ENCODE measurements around the gene SIL1. TPM values are rescaled to one million over a fixed set of nuclear protein-coding genes. Genes with fewer than 3 reads are reported as not detected.

Gene SIL1
- total and polyA plus RNA-seq, 2 of the 4 experiments (the other 2 are of a cell fraction), result 56.1 to 66.0 TPM

- Histone ChIP-seq H2AFZ (replicated peaks; ENCODE audit: low read length, poor library complexity) (no peak overlapping the region), H3K56ac (ENCODE audit: extremely low read depth, insufficient read depth, low read length) (no peak overlapping the region), H3K9ac (ENCODE audit: low read depth, low read length) (no peak overlapping the region), H3K14ac (replicated peaks; ENCODE audit: low read depth, low read length) (no peak overlapping the region), H3K23ac (ENCODE audit: low read depth, low read length) (no peak overlapping the region), H3K27me3 (ENCODE audit: control insufficient read depth, insufficient read depth, low read length) (no peaks in the 10 kb centered on the region), H4K8ac (ENCODE audit: low read depth in 2 of 2, low read length in 2 of 2) (no peak overlapping the region), H4K20me1 (ENCODE audit: insufficient read depth, low read length) (peaks cover 3% of the 10 kb centered on the region; the same call in 1 of the 2 replicates), H2AK9ac (replicated peaks; ENCODE audit: low read depth, low read length, poor library complexity) (no peak overlapping the region), H3K18ac (ENCODE audit: low read depth, low read length) (no peak overlapping the region), H3K9me3 (ENCODE audit: control insufficient read depth, insufficient read depth, low read length) (no peaks in the 10 kb centered on the region), H3K27ac (ENCODE audit: insufficient read depth, low read length) (no peak overlapping the region), H3K4ac (ENCODE audit: low read depth, low read length) (no peak overlapping the region), H2BK20ac (ENCODE audit: low read depth, low read length) (no peak overlapping the region), H2BK120ac (ENCODE audit: low read depth, low read length) (no peak overlapping the region), H3K36me3 (ENCODE audit: control insufficient read depth, insufficient read depth, low read length) (peaks cover 59% of the 10 kb centered on the region), H2BK5ac (ENCODE audit: low read depth, low read length, poor library complexity, severe bottlenecking) (no peak overlapping the region), H2AK5ac (ENCODE audit: low read depth, low read length) (no peak overlapping the region), H3K9me1 (ENCODE audit: insufficient read depth, low read length) (0 out of 2 replicates have a peak, but pooled peaks cover 8% of the 10 kb centered on the region), H3K4me2 (ENCODE audit: low read depth, low read length) (no peak overlapping the region), H3K4me1 (ENCODE audit: control insufficient read depth, insufficient read depth, low read length) (no peaks in the 10 kb centered on the region; the same call in 1 of the 2 replicates), H4K5ac (ENCODE audit: low read depth, low read length) (no peak overlapping the region), H3K79me1 (ENCODE audit: low read depth in 1 of 2, low read length in 2 of 2) (peaks cover 0 to 17% of the 10 kb centered on the region in 2 experiments; a peak in 3 of 4 replicates), H4K91ac (ENCODE audit: insufficient read depth, low read depth, low read length) (no peak overlapping the region), H2BK15ac (ENCODE audit: low read depth, low read length) (no peak overlapping the region), H3K4me3 (ENCODE audit: insufficient read depth, low read depth, low read length) (no peak overlapping the region)
- ATAC-seq (ENCODE audit: low read depth) (no peak), DNase-seq (no peak)
- dilution Hi-C loops (cut with HindIII; ENCODE audit: low sequenced_read_pairs, unreplicated experiment), result no loop called here
- intact Hi-C loops (cut with micrococcal nuclease), result no loop called here
- CTCF ChIA-PET, result no interaction called here
- POLR2A ChIA-PET (ENCODE audit: unreplicated experiment), result no interaction called here
- WGBS, 2 experiments (ENCODE audit: extremely low coverage in 2 of 2, insufficient read length in 1 of 2), result 83% methylated on average over 2 of the region's 10 CpGs; no CpG with 5 or more reads in 1 of the 2 experiments
- no TSS peak for BruUV-seq (replicated peaks)
- no peak for TF ChIP-seq MAZ (IDR thresholded peaks at IDR 0.05; ENCODE audit: borderline replicate concordance, low read depth, low read length)
- no peak for TF ChIP-seq CEBPB (IDR thresholded peaks at IDR 0.05; ENCODE audit: low read depth, low read length)
- TF ChIP-seq RFX5 (IDR thresholded peaks at IDR 0.05; ENCODE audit: low read depth, low read length), result no peak
- no peak for TF ChIP-seq RAD21 (IDR thresholded peaks at IDR 0.05; ENCODE audit: low read length)
- TF ChIP-seq MXI1 (IDR thresholded peaks at IDR 0.05; ENCODE audit: borderline replicate concordance, low read depth, low read length), result no peak
- TF ChIP-seq SMC3 (IDR thresholded peaks at IDR 0.05; ENCODE audit: low read depth, low read length), result no peak
- TF ChIP-seq, protein P1, sequence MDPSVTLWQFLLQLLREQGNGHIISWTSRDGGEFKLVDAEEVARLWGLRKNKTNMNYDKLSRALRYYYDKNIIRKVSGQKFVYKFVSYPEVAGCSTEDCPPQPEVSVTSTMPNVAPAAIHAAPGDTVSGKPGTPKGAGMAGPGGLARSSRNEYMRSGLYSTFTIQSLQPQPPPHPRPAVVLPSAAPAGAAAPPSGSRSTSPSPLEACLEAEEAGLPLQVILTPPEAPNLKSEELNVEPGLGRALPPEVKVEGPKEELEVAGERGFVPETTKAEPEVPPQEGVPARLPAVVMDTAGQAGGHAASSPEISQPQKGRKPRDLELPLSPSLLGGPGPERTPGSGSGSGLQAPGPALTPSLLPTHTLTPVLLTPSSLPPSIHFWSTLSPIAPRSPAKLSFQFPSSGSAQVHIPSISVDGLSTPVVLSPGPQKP (IDR thresholded peaks at IDR 0.05; ENCODE audit: borderline replicate concordance, low read depth, low read length), result no peak
- TF ChIP-seq BHLHE40 (IDR thresholded peaks at IDR 0.05; ENCODE audit: low read depth, low read length), result no peak
- no peak for TF ChIP-seq RCOR1 (IDR thresholded peaks at IDR 0.05; ENCODE audit: insufficient replicate concordance, low read length)
- TF ChIP-seq FOS (IDR thresholded peaks at IDR 0.05; ENCODE audit: low read depth, low read length), result no peak
- TF ChIP-seq USF2 (IDR thresholded peaks at IDR 0.05; ENCODE audit: low read depth, low read length), result no peak
- TF ChIP-seq, protein P2, sequence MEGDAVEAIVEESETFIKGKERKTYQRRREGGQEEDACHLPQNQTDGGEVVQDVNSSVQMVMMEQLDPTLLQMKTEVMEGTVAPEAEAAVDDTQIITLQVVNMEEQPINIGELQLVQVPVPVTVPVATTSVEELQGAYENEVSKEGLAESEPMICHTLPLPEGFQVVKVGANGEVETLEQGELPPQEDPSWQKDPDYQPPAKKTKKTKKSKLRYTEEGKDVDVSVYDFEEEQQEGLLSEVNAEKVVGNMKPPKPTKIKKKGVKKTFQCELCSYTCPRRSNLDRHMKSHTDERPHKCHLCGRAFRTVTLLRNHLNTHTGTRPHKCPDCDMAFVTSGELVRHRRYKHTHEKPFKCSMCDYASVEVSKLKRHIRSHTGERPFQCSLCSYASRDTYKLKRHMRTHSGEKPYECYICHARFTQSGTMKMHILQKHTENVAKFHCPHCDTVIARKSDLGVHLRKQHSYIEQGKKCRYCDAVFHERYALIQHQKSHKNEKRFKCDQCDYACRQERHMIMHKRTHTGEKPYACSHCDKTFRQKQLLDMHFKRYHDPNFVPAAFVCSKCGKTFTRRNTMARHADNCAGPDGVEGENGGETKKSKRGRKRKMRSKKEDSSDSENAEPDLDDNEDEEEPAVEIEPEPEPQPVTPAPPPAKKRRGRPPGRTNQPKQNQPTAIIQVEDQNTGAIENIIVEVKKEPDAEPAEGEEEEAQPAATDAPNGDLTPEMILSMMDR (conservative IDR thresholded peaks at IDR 0.05; ENCODE audit: low read depth, low read length), result no peak
- TF ChIP-seq CHD1 (IDR thresholded peaks at IDR 0.05; ENCODE audit: low read depth, low read length), result no peak
- TF ChIP-seq POLR2A (IDR thresholded peaks at IDR 0.05; ENCODE audit: low read depth, low read length), result no peak
- TF ChIP-seq NFE2L2 (IDR thresholded peaks at IDR 0.05; ENCODE audit: low read depth, low read length), result no peak
- no peak for TF ChIP-seq MAFK (IDR thresholded peaks at IDR 0.05; ENCODE audit: low read depth, low read length)
- in situ Hi-C loops (cut with MboI; ENCODE audit: low sequenced_read_pairs), result no loop called here
Observed at GRCh38 chr5:138935466-138935865, 262.7 kb downstream of the SIL1 start.
